Measurements from ENCODE around the gene WDR35.

The WDR35 gene

DNA sequence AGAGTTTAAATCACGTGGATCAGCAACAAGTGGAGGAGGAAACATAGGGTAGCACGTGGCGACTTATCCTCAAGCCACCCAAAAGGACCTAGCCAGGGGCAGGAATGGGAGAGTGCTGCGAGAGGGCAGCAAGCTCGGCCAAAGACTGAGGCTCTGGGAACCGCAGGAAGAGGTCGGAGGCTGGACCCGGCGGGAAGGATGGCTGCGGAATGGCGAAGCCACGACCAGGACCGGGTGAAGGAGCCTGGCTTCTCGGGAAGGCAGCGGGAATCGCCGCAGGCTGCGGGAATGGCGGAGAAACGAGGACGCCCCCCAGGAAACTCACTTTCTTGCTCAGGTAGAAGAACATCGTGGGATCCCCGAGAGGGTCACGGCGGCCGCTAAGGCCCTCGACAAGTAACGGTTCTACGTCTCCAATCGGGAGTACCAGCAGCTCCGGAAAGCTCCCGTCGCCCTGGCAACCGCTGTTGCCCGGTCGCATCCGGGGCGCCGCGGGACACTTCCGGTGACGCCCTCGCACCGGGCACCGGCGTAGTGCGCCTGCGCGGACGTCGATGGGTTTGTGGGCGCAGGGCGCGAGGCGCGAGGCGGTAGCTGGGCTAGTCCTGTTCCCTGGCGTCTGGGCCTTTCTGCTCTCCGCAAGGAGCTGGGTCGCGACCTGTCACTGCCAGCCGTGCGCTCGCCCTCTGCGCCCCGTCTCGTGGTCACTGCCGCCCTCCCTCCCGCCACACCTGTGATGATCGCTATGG lies at the start of gene WDR35:
WDR35 (minus strand) TSS at position 439 of the 749 bp plus-strand sequence; CDS start at position 349, 90 bp downstream.
- peak; percentile 40 for DNase-seq (ENCODE audit: low read depth)
- H3K4me3 ChIP-seq (ENCODE audit: low read depth, low read length), result peak within 1 kb of the TSS; percentile 79
- TF ChIP-seq, protein P1, sequence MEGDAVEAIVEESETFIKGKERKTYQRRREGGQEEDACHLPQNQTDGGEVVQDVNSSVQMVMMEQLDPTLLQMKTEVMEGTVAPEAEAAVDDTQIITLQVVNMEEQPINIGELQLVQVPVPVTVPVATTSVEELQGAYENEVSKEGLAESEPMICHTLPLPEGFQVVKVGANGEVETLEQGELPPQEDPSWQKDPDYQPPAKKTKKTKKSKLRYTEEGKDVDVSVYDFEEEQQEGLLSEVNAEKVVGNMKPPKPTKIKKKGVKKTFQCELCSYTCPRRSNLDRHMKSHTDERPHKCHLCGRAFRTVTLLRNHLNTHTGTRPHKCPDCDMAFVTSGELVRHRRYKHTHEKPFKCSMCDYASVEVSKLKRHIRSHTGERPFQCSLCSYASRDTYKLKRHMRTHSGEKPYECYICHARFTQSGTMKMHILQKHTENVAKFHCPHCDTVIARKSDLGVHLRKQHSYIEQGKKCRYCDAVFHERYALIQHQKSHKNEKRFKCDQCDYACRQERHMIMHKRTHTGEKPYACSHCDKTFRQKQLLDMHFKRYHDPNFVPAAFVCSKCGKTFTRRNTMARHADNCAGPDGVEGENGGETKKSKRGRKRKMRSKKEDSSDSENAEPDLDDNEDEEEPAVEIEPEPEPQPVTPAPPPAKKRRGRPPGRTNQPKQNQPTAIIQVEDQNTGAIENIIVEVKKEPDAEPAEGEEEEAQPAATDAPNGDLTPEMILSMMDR (IDR thresholded peaks at IDR 0.05; ENCODE audit: low read depth, low read length, missing control alignments), result no peak
- in situ Hi-C loops (cut with HindIII; ENCODE audit: low sequenced_read_pairs), result no loop called here

DNA sequence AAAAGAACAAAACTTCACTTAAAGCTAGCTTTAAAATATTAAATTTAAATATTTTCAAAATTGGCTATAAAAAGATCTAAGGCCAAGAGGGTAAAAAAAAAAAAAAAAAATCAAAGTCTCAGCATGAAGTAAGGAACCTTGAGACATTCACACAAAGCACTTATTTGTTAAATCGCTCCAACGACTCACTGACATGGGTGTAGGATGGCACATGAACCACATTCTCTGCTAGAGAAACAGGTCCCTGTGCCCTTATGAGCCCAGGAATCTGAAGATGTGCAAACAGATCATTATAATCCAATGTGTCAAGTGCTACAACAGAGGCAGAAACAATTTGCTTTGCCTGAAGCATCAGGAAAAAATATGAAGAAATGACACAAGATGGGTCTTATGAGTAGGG lies 47.8 kb upstream of the WDR35 start:
- no peak overlapping the region for H3K4me3 ChIP-seq (ENCODE audit: low read depth, low read length)
- in situ Hi-C loops (cut with HindIII; ENCODE audit: low sequenced_read_pairs), result no loop called here
- DNase-seq (ENCODE audit: low read depth), result no peak
- TF ChIP-seq, protein P1 (IDR thresholded peaks at IDR 0.05; ENCODE audit: low read depth, low read length, missing control alignments), result no peak

DNA sequence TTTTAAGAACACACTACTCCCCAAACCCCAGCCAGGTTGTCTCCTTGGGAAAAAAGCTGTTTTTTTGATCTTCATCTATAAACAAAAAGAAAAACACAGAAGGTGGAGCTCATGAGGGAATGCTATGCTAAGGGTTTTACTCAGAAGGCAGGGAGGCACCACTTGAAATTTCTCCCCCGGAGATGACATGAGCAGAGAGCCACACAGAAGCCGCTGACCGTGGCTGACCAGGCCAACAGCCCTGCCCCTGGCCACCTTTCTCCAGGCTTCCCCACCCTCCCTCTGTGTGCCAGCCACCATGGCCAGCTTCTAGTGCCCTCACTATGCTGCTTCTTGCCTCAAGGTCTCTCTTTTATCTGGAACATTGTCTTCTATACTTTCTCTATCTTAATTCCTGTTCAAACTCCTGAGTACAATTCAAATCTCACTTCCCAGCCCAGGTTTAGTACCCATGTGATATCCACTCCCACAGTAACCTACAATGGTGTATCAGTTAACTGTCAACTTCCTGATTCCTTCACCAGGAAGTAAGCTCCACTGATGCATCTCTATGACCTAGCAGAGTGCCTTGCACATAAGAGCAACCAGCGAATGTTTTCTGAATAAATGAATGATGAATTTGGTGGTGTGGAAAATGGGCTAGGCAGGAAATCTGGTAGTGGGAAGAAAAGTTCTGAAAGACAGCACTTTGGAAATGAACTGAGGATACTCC lies 46.2 kb upstream of the WDR35 start:
- in situ Hi-C loops (cut with HindIII; ENCODE audit: low sequenced_read_pairs), result no loop called here

DNA sequence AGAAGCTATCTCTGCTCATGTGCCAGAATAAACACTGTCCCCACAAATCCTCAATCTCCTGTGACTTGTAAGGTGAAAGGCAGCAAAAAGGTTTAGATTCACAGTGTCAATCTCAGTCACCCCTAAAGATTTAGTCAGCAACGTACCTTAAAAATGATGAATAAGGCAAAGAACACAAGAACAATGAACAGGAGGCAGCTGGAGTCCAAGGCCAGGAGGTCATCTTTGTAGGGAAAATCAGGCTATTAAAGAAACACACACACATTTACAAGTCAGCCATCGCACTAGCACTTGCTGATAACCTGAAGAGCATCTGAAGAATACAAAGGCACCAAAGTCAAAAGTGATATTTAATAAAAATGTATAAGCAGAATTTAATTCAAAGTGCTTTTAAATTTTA lies 44.9 kb upstream of the WDR35 start:
- in situ Hi-C loops (cut with HindIII; ENCODE audit: low sequenced_read_pairs), result no loop called here
- no peak overlapping the region for H3K4me3 ChIP-seq (ENCODE audit: low read depth, low read length)
- DNase-seq (ENCODE audit: low read depth), result no peak
- TF ChIP-seq, protein P1 (IDR thresholded peaks at IDR 0.05; ENCODE audit: low read depth, low read length, missing control alignments), result no peak

More for the DNA sequence above, 46.2 kb upstream of the WDR35 start:
- TF ChIP-seq, protein P1 (IDR thresholded peaks at IDR 0.05; ENCODE audit: low read depth, low read length, missing control alignments), result no peak
- DNase-seq (ENCODE audit: low read depth), result no peak
- H3K4me3 ChIP-seq (ENCODE audit: low read depth, low read length), result no peak overlapping the region

DNA sequence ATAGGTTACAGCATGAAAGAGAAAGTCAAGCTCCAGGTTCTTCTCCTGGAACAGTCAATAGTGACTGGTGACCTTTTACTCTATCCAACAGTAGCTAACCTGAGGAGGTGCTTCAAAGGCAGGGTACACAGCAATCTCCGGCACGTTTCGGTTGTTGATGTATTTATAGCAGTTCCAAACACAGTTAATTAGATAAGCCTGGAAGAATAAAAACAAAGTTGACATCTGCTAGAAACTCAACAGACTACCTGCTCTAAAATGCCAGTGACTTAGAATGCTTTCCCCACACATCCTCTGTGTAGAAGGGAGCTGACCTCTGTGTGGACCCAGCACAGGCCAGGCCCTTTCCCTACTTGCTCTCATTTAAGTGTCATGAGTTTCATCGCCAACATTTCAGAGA lies 44.3 kb upstream of the WDR35 start:
- H3K4me3 ChIP-seq (ENCODE audit: low read depth, low read length), result no peak overlapping the region
- no peak for DNase-seq (ENCODE audit: low read depth)
- TF ChIP-seq, protein P1 (IDR thresholded peaks at IDR 0.05; ENCODE audit: low read depth, low read length, missing control alignments), result no peak
- in situ Hi-C loops (cut with HindIII; ENCODE audit: low sequenced_read_pairs), result no loop called here

DNA sequence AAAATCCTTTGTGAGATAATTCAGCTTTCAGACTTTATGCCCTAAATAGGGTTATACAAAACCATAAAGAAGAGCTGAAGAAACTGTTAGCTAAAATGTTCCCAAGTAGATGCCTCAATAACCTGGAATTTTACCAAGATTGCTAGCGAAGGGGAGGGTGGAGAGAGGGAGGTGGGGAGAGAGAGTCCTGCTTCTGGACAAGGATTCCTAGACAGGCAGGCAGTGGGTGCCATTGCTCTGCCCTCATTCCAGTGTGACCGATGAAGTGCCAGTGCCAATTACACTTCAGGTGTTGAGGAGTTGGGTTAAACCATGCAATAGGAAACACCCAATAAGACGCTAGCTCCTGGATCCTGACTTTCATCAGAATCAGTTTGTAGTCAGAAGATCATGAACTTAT lies 43.4 kb upstream of the WDR35 start:
- H3K4me3 ChIP-seq (ENCODE audit: low read depth, low read length), result no peak overlapping the region
- TF ChIP-seq, protein P1 (IDR thresholded peaks at IDR 0.05; ENCODE audit: low read depth, low read length, missing control alignments), result no peak
- no peak for DNase-seq (ENCODE audit: low read depth)
- in situ Hi-C loops (cut with HindIII; ENCODE audit: low sequenced_read_pairs), result no loop called here

Data from astrocyte of the cerebellum (primary cell).